22Rv1 (cell line): ENCODE results near the gene MICU2.

ENCODE experiments used
- CTCF ChIP-seq: fragments of 450-650 bp; IDR thresholded peaks from 2 replicates; pipeline ENCODE4 v1.5.1; 2017; ENCODE audit warnings: mild to moderate bottlenecking
- ZFX ChIP-seq: fragments of 450-650 bp; IDR thresholded peaks from 2 replicates; pipeline ENCODE4 v1.6.1; 2017; ENCODE audit warnings: antibody characterized with exemption, borderline replicate concordance

- TF ChIP-seq CTCF, result no peak
- TF ChIP-seq ZFX, result no peak
These were observed 35.1 kb downstream of the MICU2 start for GRCh38 chr13:21568854-21569253.
